OCI-LY3 (cell line): ENCODE results near the gene ADIRF.
A peak's percentile ranks its signal among the peaks of the same experiment; 100 is the strongest.

ENCODE experiments used
- H2AFZ ChIP-seq: fragments of 200-600, 300-600 bp; shearing (Covaris generic); 2 replicates; pipeline ENCODE4 v1.6.0; 2014; ENCODE audit warnings: antibody characterized with exemption, low read depth, low read length
- H3K27ac ChIP-seq: fragments of 200-600, 300-600 bp; sonication (generic); 2 replicates; pipeline ENCODE4 v1.5.1; 2014; ENCODE audit warnings: mild to moderate bottlenecking, low read length, moderate library complexity, mixed read lengths
- H3K27me3 ChIP-seq: fragments of 200-600, 300-600 bp; sonication (generic); 2 replicates; pipeline ENCODE4 v1.6.1; 2014; ENCODE audit warnings: low read depth, low read length, mixed read lengths
- H3K36me3 ChIP-seq: fragments of 200-600, 300-600 bp; sonication (generic); replicated peaks from 2 replicates; pipeline ENCODE3; 2014; ENCODE audit warnings: low read depth, low read length, mixed read lengths
- H3K4me1 ChIP-seq: fragments of 300-600, 200-600 bp; sonication (generic); 2 replicates; pipeline ENCODE4 v1.6.1; 2014; ENCODE audit warnings: low read length, mixed read lengths
- H3K4me2 ChIP-seq: fragments of 200-600, 300-600 bp; sonication (generic); 2 replicates; pipeline ENCODE4 v1.6.1; 2014; ENCODE audit warnings: low read length, mixed read lengths
- H3K4me3 ChIP-seq: fragments of 300-600, 200-600 bp; sonication (generic); 2 replicates; pipeline ENCODE4 v1.5.1; 2014; ENCODE audit warnings: antibody characterized with exemption, mild to moderate bottlenecking, low read length, moderate library complexity
- H3K79me2 ChIP-seq: fragments of 300-600, 200-600 bp; shearing (Covaris generic); 2 replicates; pipeline ENCODE4 v1.6.1; 2014; ENCODE audit warnings: mild to moderate bottlenecking, low read length, mixed read lengths
- H3K9ac ChIP-seq: fragments of 300-600, 200-600 bp; shearing (Covaris generic); 2 replicates; pipeline ENCODE4 v1.6.0; 2014; ENCODE audit warnings: mild to moderate bottlenecking, low read length, moderate library complexity
- H3K9me3 ChIP-seq: fragments of 200-600, 300-600 bp; shearing (Covaris generic); 2 replicates; pipeline ENCODE4 v1.6.1; 2014; ENCODE audit warnings: low read length, mixed read lengths; ENCODE audit not compliant: insufficient read depth
- H4K20me1 ChIP-seq: fragments of 200-600, 300-600 bp; sonication (generic); 2 replicates; pipeline ENCODE4 v1.6.1; 2016; ENCODE audit warnings: low read length, mixed read lengths; ENCODE audit not compliant: insufficient read depth
- EZH2phosphoT487 ChIP-seq: fragments of 200-600 bp; shearing (Covaris generic); IDR thresholded peaks from 2 replicates; pipeline ENCODE4 v1.6.1; 2018; ENCODE audit warnings: antibody characterized with exemption, mixed run types, low read depth
- TF ChIP-seq, protein P1 (sequence below): fragments of 200-600, 300-600 bp; sonication (generic); IDR thresholded peaks from 2 replicates; pipeline ENCODE4 v1.5.1; 2014; ENCODE audit warnings: antibody characterized with exemption, low read length, low read depth

The ADIRF gene

DNA sequence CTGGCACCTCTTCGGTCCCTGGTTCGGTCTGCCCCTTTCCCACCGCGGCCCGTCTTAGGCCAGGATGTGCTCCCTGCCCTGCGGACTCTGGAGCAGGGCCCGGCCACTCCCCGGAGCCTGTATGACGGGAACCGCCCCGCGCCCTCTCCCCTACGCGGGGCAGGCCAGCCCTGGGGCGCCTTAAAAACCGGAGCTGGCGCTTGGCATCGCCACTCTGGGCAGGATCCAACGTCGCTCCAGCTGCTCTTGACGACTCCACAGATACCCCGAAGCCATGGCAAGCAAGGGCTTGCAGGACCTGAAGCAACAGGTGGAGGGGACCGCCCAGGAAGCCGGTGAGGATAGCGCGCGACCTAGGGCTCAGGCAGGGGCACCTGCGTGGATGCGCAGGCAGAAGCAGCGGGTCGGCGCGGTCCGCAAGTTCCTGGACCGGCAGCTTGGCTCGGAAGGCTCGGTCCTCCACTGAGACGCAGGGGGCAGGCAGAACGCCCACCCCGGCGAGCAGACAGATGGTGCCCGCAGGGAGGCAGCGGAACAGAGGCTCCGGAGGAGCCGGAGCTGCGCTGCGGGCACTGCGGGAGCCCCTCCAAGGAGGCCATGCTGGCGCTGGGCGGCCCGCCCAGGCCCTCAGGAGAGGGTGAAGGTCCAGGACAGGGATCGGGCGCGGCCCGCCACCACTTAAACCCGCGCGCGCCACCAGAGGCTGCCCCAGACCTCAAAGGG lies at the start of gene ADIRF:
Gene ADIRF (plus strand): TSS at position 212 of the 723 bp plus-strand sequence. CDS start 63 bp downstream, at position 275.
- peak within 1 kb of the TSS; percentile 100 for H3K27ac ChIP-seq
- H3K27me3 ChIP-seq: no peaks in the 10 kb centered on the region
- H2AFZ ChIP-seq: no peak within 1 kb of the TSS
- peaks cover 63% of the 10 kb centered on the region for H3K79me2 ChIP-seq
- peak within 1 kb of the TSS; percentile 85 for H3K4me2 ChIP-seq
- H4K20me1 ChIP-seq: no peaks in the 10 kb centered on the region
- H3K36me3 ChIP-seq: peaks cover 29% of the 10 kb centered on the region
- H3K4me1 ChIP-seq: peaks cover 72% of the 10 kb centered on the region
- H3K9me3 ChIP-seq: no peaks in the 10 kb centered on the region
- no peak for TF ChIP-seq EZH2phosphoT487
- TF ChIP-seq, protein P1, sequence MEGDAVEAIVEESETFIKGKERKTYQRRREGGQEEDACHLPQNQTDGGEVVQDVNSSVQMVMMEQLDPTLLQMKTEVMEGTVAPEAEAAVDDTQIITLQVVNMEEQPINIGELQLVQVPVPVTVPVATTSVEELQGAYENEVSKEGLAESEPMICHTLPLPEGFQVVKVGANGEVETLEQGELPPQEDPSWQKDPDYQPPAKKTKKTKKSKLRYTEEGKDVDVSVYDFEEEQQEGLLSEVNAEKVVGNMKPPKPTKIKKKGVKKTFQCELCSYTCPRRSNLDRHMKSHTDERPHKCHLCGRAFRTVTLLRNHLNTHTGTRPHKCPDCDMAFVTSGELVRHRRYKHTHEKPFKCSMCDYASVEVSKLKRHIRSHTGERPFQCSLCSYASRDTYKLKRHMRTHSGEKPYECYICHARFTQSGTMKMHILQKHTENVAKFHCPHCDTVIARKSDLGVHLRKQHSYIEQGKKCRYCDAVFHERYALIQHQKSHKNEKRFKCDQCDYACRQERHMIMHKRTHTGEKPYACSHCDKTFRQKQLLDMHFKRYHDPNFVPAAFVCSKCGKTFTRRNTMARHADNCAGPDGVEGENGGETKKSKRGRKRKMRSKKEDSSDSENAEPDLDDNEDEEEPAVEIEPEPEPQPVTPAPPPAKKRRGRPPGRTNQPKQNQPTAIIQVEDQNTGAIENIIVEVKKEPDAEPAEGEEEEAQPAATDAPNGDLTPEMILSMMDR: no peak
- H3K4me3 ChIP-seq: peak within 1 kb of the TSS; percentile 98
- peak within 1 kb of the TSS; percentile 100 for H3K9ac ChIP-seq

- Histone ChIP-seq H3K27me3 (no peaks in the 10 kb centered on the region), H3K9ac (no peak overlapping the region), H3K4me2 (no peak overlapping the region), H2AFZ (no peak overlapping the region), H3K4me3 (no peak overlapping the region), H3K79me2 (no peaks in the 10 kb centered on the region), H3K4me1 (no peaks in the 10 kb centered on the region), H3K27ac (no peak overlapping the region), H3K36me3 (peaks cover 8% of the 10 kb centered on the region), H4K20me1 (no peaks in the 10 kb centered on the region), H3K9me3 (no peaks in the 10 kb centered on the region)
- TF ChIP-seq, protein P1: no peak
- TF ChIP-seq EZH2phosphoT487: no peak
These were observed 45.7 kb upstream of the ADIRF start for GRCh38 chr10:86922553-86922961.

- H3K9ac ChIP-seq: no peak overlapping the region
- no peak overlapping the region for H3K27ac ChIP-seq
- no peak overlapping the region for H3K4me3 ChIP-seq
- H3K27me3 ChIP-seq: no peaks in the 10 kb centered on the region
- TF ChIP-seq, protein P1: no peak
- no peak for TF ChIP-seq EZH2phosphoT487
- no peak overlapping the region for H3K4me2 ChIP-seq
- H3K36me3 ChIP-seq: peaks cover 6% of the 10 kb centered on the region
- no peaks in the 10 kb centered on the region for H4K20me1 ChIP-seq
- H2AFZ ChIP-seq: no peak overlapping the region
- no peaks in the 10 kb centered on the region for H3K4me1 ChIP-seq
- no peaks in the 10 kb centered on the region for H3K9me3 ChIP-seq
- H3K79me2 ChIP-seq: no peaks in the 10 kb centered on the region
These were observed 38.6 kb upstream of the ADIRF start for GRCh38 chr10:86929468-86930380.

GRCh38 chr10:86931872-86932271 lies 36.4 kb upstream of the ADIRF start:
- Histone ChIP-seq H3K4me3 (no peak overlapping the region), H3K36me3 (peaks cover 6% of the 10 kb centered on the region), H3K9me3 (no peaks in the 10 kb centered on the region), H3K4me2 (no peak overlapping the region), H3K27me3 (no peaks in the 10 kb centered on the region), H3K9ac (no peak overlapping the region), H4K20me1 (no peaks in the 10 kb centered on the region), H3K4me1 (no peaks in the 10 kb centered on the region), H3K79me2 (no peaks in the 10 kb centered on the region), H2AFZ (no peak overlapping the region), H3K27ac (no peak overlapping the region)
- TF ChIP-seq EZH2phosphoT487: no peak
- TF ChIP-seq, protein P1: no peak
